GM19043 (cell line): Measurements from ENCODE around the gene TUFT1.
A peak's percentile ranks its signal among the peaks of the same experiment; 100 is the strongest.

Experiments used
- ATAC-seq: cut with Tn5 transposase; IDR thresholded peaks from one replicate; pipeline ENCODE4 v1.9.1; 2021; ENCODE audit warnings: low read depth; ENCODE audit not compliant: unreplicated experiment

TUFT1 gene

GRCh38 chr1:151535326-151536271 lies 4.5 kb upstream of the TUFT1 start:
- no peak for ATAC-seq

GRCh38 chr1:151536499-151536898 lies 3.6 kb upstream of the TUFT1 start:
- no peak for ATAC-seq

GRCh38 chr1:151537112-151537511 lies 3.0 kb upstream of the TUFT1 start:
- no peak for ATAC-seq

- ATAC-seq = peak; percentile 38
These were observed 638 bp upstream of the TUFT1 start for GRCh38 chr1:151539321-151540020.

- ATAC-seq = no peak
These were observed 871 bp downstream of the TUFT1 start for GRCh38 chr1:151540982-151541377.

GRCh38 chr1:151541752-151542151 lies 1.6 kb downstream of the TUFT1 start:
- ATAC-seq = no peak

GRCh38 chr1:151542710-151543129 lies 2.6 kb downstream of the TUFT1 start:
- ATAC-seq = no peak

GRCh38 chr1:151545542-151545941 lies 5.4 kb downstream of the TUFT1 start:
- no peak for ATAC-seq

- ATAC-seq = no peak
These were observed 6.2 kb downstream of the TUFT1 start for GRCh38 chr1:151546011-151546925.

GRCh38 chr1:151547119-151547899 lies 7.2 kb downstream of the TUFT1 start:
- no peak for ATAC-seq

- ATAC-seq = no peak
These were observed 7.8 kb downstream of the TUFT1 start for GRCh38 chr1:151547900-151548230.

- ATAC-seq = no peak
These were observed 9.1 kb downstream of the TUFT1 start for GRCh38 chr1:151549199-151549598.

- no peak for ATAC-seq
These were observed 13.6 kb downstream of the TUFT1 start for GRCh38 chr1:151553659-151554058.

- no peak for ATAC-seq
These were observed 15.9 kb downstream of the TUFT1 start for GRCh38 chr1:151556052-151556451.

- ATAC-seq = no peak
These were observed 22.6 kb downstream of the TUFT1 start for GRCh38 chr1:151562661-151563060.

GRCh38 chr1:151563376-151563775 lies 23.3 kb downstream of the TUFT1 start:
- no peak for ATAC-seq

GRCh38 chr1:151565502-151566189 lies 25.5 kb downstream of the TUFT1 start:
- ATAC-seq = no peak

- no peak for ATAC-seq
These were observed 28.5 kb downstream of the TUFT1 start for GRCh38 chr1:151568626-151569088.

- ATAC-seq = no peak
These were observed 30.7 kb downstream of the TUFT1 start for GRCh38 chr1:151570819-151571218.
